HG02973 (cell line): ENCODE data around the gene STMN1.

Experiments used
- ATAC-seq: cut with Tn5 transposase; IDR thresholded peaks from one replicate; pipeline ENCODE4 v1.9.1; 2021; ENCODE audit warnings: moderate library complexity; ENCODE audit not compliant: unreplicated experiment

The STMN1 gene

GRCh38 chr1:25896266-25896665 is 10.0 kb downstream of the STMN1 start:
- ATAC-seq, result no peak

DNA sequence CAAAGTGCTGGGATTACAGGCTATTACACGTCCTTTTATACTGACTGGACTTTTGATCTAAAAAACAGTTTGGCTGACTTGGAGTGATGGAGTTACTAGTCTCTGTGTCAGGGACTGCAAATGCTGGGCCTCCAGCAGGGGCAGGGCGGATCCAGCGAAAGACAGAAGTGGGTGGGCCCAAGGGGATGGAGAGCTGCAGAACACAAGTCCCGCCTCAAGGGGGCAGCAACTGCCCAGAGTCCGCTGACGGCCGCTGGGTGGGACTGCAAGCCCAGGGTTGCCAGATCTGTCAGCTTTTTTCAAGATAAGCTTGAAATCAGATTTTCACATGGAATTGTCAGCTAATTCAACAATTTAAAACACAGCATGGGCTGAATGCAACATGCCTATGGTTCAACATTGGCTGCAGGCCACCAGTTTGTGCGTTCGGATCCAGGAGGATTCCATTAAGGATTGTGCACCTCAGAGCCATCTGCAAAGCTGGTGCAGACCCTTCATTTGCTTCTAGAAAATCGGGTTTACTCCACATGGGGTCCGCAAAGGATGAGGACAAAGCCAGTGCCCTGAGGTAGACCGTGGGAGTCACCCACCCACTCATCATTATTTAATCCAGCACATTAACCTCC is 10.7 kb downstream of the STMN1 start:
- ATAC-seq, result peak; percentile 83

DNA sequence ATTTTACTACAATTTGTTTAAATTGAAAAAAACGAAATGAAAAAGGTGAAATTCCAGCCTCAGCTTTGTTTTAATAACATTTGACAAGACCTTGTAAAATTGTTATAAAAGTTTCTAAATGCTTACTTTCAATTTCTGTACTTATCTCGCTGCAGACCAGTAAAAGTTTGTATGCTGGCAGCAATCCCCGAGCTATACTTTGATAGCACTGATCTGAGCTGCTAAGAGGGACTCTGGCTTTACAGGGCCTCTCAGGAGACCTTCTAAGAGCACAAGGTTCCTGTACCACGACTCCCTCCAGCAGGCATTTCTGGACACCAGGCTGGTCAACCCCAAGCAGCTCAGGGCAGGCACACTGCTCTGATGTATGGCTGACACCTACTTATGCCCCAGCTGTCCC is 13.1 kb downstream of the STMN1 start:
- no peak for ATAC-seq

DNA sequence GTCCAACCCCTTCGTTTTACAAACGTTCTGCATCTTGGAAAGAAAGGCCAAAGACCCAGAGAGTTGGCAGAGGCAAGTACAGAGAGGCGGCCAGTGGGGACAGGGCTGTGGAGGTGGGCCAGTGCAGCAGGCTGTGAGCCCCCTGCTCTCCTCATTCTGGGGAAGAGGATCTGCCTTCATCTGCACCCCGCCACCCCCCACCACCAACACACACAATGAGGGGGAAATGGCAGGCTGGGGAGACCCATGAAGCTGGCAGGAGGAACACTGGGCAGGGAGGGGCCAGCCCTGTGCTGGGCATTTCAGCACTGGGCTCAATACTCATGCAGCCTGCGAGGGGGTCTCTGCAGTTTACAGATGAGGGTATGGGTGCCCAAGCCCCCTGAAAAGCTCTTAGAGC is 14.6 kb downstream of the STMN1 start:
- ATAC-seq, result no peak

GRCh38 chr1:25890239-25891034 is 15.8 kb downstream of the STMN1 start:
- no peak for ATAC-seq

GRCh38 chr1:25889470-25889869 is 16.7 kb downstream of the STMN1 start:
- ATAC-seq, result no peak

- no peak for ATAC-seq
These were observed 17.7 kb downstream of the STMN1 start for GRCh38 chr1:25888426-25888987.

DNA sequence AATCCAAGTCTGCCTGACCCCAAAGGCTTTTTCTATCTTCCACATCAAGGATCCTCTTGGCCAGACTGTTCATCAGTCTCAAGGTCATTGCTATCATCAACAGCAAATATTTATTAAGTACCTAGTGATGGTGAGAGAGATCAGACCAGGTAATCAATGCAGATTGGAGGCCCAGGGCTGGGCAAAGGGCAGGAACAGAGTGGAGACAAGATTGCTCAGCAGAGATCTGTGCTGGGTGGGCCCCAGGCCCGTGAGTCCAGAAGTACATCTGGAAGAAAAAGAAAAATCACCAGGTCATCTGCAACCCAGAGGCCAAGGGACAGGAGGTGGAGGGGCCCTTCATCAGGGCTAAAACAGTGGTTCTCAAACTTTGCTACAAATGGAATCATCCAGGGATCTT is 20.6 kb downstream of the STMN1 start:
- ATAC-seq, result no peak

- no peak for ATAC-seq
These were observed 25.0 kb downstream of the STMN1 start for GRCh38 chr1:25881266-25881665.

- no peak for ATAC-seq
These were observed 25.7 kb downstream of the STMN1 start for GRCh38 chr1:25880518-25880917.

GRCh38 chr1:25879675-25880074 is 26.5 kb downstream of the STMN1 start:
- no peak for ATAC-seq

- no peak for ATAC-seq
These were observed 27.5 kb downstream of the STMN1 start for GRCh38 chr1:25878690-25879089.

- no peak for ATAC-seq
These were observed 29.1 kb downstream of the STMN1 start for GRCh38 chr1:25877155-25877554.

DNA sequence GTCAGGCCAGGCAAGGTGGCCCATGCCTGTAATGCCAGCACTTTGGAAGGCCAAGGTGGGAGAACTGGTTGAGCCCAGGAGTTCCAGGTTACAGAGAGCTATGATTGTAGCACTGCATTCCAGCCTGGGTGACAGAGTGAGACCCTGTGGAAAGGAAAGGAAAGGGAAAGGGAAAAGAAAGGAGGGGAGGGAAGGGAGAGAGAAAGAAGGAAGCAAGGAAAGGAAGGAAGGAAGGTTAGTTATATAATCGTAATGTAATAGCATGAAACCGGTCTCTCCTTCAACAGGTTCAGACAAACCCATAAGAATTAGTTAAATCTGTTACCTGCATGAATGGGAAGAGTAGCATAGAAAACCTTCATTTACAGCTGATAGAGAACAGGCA is 29.5 kb downstream of the STMN1 start:
- ATAC-seq, result no peak

- ATAC-seq, result no peak
These were observed 30.1 kb downstream of the STMN1 start for GRCh38 chr1:25875856-25876692.

DNA sequence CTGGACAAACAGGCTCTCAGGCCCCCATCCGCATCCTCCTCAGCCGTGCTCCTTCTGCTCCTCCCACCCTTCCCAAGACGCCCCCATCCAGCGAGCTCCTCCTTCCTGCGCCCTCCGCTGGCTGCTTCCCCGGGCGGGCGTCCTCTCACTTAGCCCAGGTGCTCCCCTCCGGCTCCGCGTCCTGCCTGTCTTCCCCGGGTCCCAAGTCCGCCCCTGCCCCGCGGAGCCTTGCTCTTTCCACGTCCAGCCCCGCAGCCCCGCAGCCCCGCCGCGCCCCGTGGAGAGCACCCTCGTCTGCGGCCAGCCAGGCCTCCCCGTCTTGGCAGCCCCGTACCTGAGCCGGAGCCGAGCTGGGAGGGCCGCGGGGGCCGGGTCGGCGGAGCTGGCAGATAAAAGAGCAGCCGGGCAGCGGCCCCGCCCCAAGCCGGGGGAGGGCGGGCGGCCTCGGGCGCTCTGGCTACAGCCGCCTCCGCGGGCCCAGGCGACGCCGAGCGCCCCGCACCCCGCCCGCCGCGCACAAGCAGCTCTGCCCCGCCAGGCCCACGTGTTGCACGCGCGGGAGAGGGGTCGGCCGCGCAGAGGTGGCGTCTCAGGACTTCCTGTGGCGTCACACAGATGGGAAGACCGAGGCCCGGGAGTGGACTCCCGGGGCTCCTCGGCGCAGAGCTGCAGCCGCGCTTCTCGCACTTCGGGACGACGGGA is 30.9 kb downstream of the STMN1 start, which contains the start of gene PAQR7:
TSS of gene PAQR7 (minus strand) at position 555 of the 702 bp plus-strand sequence. CDS start 11,869 bp downstream, outside the sequence.
- ATAC-seq, result no peak

GRCh38 chr1:25874635-25875153 is 31.5 kb downstream of the STMN1 start:
- no peak for ATAC-seq

DNA sequence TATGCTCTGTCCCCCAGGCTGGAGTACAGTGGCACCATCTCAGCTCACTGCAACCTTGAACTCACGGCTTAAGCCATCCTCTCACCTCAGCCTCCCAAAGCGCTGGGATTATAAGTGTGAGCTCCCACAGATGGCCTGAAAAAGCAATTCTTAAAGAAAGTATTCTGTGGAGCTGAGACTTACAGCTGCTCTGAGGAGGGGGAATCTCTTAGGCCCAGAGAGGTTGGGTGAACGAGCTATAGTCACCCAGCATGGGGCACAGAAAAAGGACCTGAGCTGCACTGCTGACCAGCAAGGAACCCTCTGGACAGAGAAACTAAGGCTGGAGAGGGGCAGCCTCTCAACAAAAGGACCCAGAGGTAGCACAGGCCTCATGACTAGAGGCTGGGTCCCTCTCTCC is 32.0 kb downstream of the STMN1 start:
- ATAC-seq, result no peak

DNA sequence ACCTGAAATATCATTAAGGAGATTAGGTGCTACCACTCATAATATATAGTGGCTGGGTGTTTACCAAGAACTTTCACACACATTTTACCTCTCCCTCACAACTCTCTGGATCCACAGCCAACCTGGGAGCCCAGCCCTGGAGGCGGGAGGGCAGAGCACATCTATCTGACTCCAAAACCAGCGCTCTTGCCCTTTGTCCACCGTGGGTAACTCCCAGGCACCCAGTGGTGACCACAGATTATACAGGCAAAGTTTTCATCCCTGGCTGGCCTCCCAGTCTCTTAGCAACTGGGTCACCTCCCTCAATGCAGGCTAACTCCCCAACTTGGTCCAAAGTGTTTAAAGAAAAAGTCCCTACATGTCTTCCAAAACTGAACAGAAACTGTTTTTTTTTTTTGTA is 33.1 kb downstream of the STMN1 start:
- no peak for ATAC-seq

DNA sequence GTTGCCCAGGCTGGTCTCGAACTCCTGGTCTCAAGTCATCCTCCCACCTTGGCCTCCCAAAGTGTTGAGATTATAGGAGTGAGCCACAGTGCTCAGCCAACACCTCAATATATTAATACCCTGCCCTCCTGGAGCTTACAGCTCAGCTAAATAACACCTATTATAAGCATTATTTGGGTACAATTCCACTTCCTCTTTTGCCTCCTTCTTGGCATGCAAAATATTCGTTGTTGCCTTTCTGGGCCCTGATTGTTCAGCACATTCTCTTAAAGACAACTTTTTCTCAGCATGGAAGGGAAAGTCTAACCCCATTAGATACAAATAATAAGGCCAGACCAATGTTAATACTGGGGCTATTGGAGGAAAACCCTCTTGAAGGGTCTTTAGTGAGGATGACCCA is 33.5 kb downstream of the STMN1 start:
- ATAC-seq, result no peak
